SH-SY5Y (cell line): ENCODE measurements around the gene SERINC4.

Experiments used
- GATA2 ChIP-seq: IDR thresholded peaks from 2 replicates; pipeline ENCODE4 v1.6.1; 2011; ENCODE audit warnings: mild to moderate bottlenecking, low read depth, low read length
- GATA3 ChIP-seq: IDR thresholded peaks from 2 replicates; pipeline ENCODE4 v1.6.1; 2011; ENCODE audit warnings: low read depth, mild to moderate bottlenecking, low read length, moderate library complexity

DNA sequence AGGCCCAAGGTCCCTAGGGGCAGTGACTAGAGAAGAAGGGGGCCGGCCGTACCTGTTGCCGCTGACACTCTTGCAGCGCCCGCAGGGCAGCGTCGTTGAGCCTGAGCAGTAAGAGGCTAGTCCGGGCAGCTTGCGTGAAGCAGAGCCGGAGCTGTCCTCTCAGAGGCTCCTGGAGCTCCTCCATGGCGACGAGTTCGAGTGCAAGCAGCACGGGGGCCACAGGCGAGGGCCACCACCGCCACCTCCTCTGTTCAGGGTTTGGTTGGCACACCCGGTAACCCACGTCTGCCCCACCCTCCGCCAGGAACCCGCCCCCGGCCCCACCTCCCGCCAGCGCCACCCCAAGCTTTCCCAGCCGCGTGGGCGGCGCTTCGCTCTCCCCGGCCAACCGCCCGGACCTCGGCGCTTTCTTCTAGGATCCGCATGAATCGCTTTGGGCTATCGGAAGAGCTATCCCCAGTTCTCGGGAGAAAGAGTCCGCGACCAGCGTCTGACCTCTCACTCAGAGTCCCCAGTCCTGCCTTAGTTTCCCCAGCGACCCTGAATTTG is 23.2 kb downstream of the SERINC4 start, which contains the start of gene ELL3:
- TF ChIP-seq GATA2: no peak
- no peak for TF ChIP-seq GATA3
